Mesenchymal stem cell (in vitro differentiated cells and primary cell): ENCODE measurements around the gene TPTE2.
"Not testable (repeated sequence)": the region's sequence is repeated elsewhere in the genome, so short reads cannot be mapped to it uniquely, and the experiment has no call there.

Experiments
- DNase-seq: peaks from one replicate; pipeline ENCODE4 v3.0.0-alpha.2; 2013
- H2AFZ ChIP-seq: one replicate; pipeline ENCODE4 v1.6.1; 2013; ENCODE audit warnings: low read depth, mild to moderate bottlenecking, control low read depth, inconsistent platforms, low read length, moderate library complexity
- H2AK5ac ChIP-seq: 2 replicates; pipeline ENCODE4 v1.6.1; 2013; ENCODE audit warnings: low read length, moderate library complexity, mild to moderate bottlenecking, inconsistent platforms; ENCODE audit not compliant: severe bottlenecking
- H2BK120ac ChIP-seq: one replicate; pipeline ENCODE4 v1.6.1; 2013; ENCODE audit warnings: low read depth, mild to moderate bottlenecking, inconsistent platforms, low read length, moderate library complexity
- H2BK12ac ChIP-seq, 2 experiments: one replicate each; pipeline ENCODE4 v1.6.1; 2013; ENCODE audit warnings: inconsistent platforms in 2 of 2, low read length in 2 of 2, mild to moderate bottlenecking in 2 of 2, moderate library complexity in 2 of 2, control low read depth in 1 of 2
- H2BK15ac ChIP-seq: one replicate; pipeline ENCODE4 v1.6.1; 2013; ENCODE audit warnings: mild to moderate bottlenecking, low read depth, inconsistent platforms; ENCODE audit not compliant: poor library complexity, severe bottlenecking
- H2BK5ac ChIP-seq: 2 replicates; pipeline ENCODE4 v1.6.1; 2013; ENCODE audit warnings: low read depth, mild to moderate bottlenecking, low read length, control low read depth, inconsistent platforms; ENCODE audit not compliant: poor library complexity, severe bottlenecking
- H3K14ac ChIP-seq, 2 experiments: one replicate each; pipeline ENCODE4 v1.6.1; 2013; ENCODE audit warnings: inconsistent platforms in 2 of 2, low read length in 2 of 2, control low read depth in 1 of 2, mild to moderate bottlenecking in 1 of 2, moderate library complexity in 1 of 2
- H3K18ac ChIP-seq, 2 experiments: one replicate each; pipeline ENCODE4 v1.6.1; 2013; ENCODE audit warnings: inconsistent platforms in 2 of 2, low read length in 2 of 2, control low read depth in 1 of 2, low read depth in 1 of 2, mild to moderate bottlenecking in 1 of 2
- H3K23ac ChIP-seq, 2 experiments: one replicate each; pipeline ENCODE4 v1.6.1; 2013; ENCODE audit warnings: inconsistent platforms in 2 of 2, low read length in 2 of 2, mild to moderate bottlenecking in 2 of 2, moderate library complexity in 2 of 2, control low read depth in 1 of 2
- H3K27ac ChIP-seq: 2 replicates; pipeline ENCODE4 v1.5.1; 2013; ENCODE audit warnings: mild to moderate bottlenecking, moderate library complexity, low read length, control low read depth, inconsistent platforms; ENCODE audit not compliant: poor library complexity, severe bottlenecking
- H3K27me3 ChIP-seq, 2 experiments: 2 replicates each; pipeline versions ENCODE4 v1.6.1 to v1.7.0; 2013; ENCODE audit warnings: low read length in 2 of 2, mild to moderate bottlenecking in 2 of 2, moderate library complexity in 2 of 2, control low read depth in 1 of 2, inconsistent platforms in 1 of 2; ENCODE audit not compliant: control insufficient read depth in 1 of 2, insufficient read depth in 1 of 2
- H3K36me3 ChIP-seq, 2 experiments: 2 replicates each; pipeline versions ENCODE4 v1.6.1 to v1.7.0; 2013; ENCODE audit warnings: low read length in 2 of 2, control low read depth in 1 of 2, inconsistent platforms in 1 of 2, low read depth in 1 of 2, mild to moderate bottlenecking in 1 of 2; ENCODE audit not compliant: insufficient read depth in 2 of 2, control insufficient read depth in 1 of 2
- H3K4ac ChIP-seq, 2 experiments: one replicate each; pipeline ENCODE4 v1.6.1; 2013; ENCODE audit warnings: inconsistent platforms in 2 of 2, low read length in 2 of 2, mild to moderate bottlenecking in 2 of 2, moderate library complexity in 2 of 2, control low read depth in 1 of 2, low read depth in 1 of 2
- H3K4me1 ChIP-seq: 2 replicates; pipeline ENCODE4 v1.6.1; 2013; ENCODE audit warnings: low read depth, low read length, control low read depth; ENCODE audit not compliant: control insufficient read depth, insufficient read depth
- H3K4me2 ChIP-seq: 2 replicates; pipeline ENCODE4 v1.6.1; 2013; ENCODE audit warnings: low read length, mild to moderate bottlenecking, inconsistent platforms; ENCODE audit not compliant: poor library complexity, severe bottlenecking
- H3K4me3 ChIP-seq, 2 experiments: 2 replicates each; pipeline versions ENCODE4 v1.5.1 to v1.7.0; 2013; ENCODE audit warnings: low read length in 2 of 2, mild to moderate bottlenecking in 2 of 2, control low read depth in 1 of 2, low read depth in 1 of 2; ENCODE audit not compliant: insufficient read depth in 1 of 2
- H3K79me1 ChIP-seq: replicated peaks from 2 replicates; pipeline ENCODE4 v1.6.1; 2013; ENCODE audit warnings: mild to moderate bottlenecking, control low read depth, low read length, inconsistent platforms; ENCODE audit not compliant: poor library complexity, severe bottlenecking
- H3K9ac ChIP-seq: 2 replicates; pipeline ENCODE4 v1.7.0; 2013; ENCODE audit warnings: mild to moderate bottlenecking, low read length, moderate library complexity
- H3K9me3 ChIP-seq: 2 replicates; pipeline ENCODE4 v1.7.0; 2013; ENCODE audit warnings: mild to moderate bottlenecking, low read length; ENCODE audit not compliant: control insufficient read depth
- H4K8ac ChIP-seq: one replicate; pipeline ENCODE4 v1.6.1; 2013; ENCODE audit warnings: inconsistent platforms, mild to moderate bottlenecking, low read length, moderate library complexity
- H4K91ac ChIP-seq: one replicate; pipeline ENCODE4 v1.6.1; 2013; ENCODE audit warnings: mild to moderate bottlenecking, low read length, inconsistent platforms
- WGBS: methylation state at CpG from one replicate; pipeline ENCODE4 v1.1.7; 2013; ENCODE audit warnings: mixed read lengths; 5-methylcytosine and 5-hydroxymethylcytosine counted together

Gene TPTE2

GRCh38 chr13:19422236-19422635 lies 139.1 kb downstream of the TPTE2 start:
- H2BK120ac ChIP-seq, H3K36me3 ChIP-seq, H3K18ac ChIP-seq, H3K9ac ChIP-seq, H4K91ac ChIP-seq, H3K4me3 ChIP-seq, H3K4ac ChIP-seq, H3K27me3 ChIP-seq, H2BK15ac ChIP-seq, H3K79me1 ChIP-seq, H2AK5ac ChIP-seq, H2AFZ ChIP-seq, H4K8ac ChIP-seq, H3K14ac ChIP-seq, H3K9me3 ChIP-seq, DNase-seq, H2BK5ac ChIP-seq, H3K4me2 ChIP-seq, H2BK12ac ChIP-seq, H3K4me1 ChIP-seq, H3K27ac ChIP-seq, H3K23ac ChIP-seq: not testable (repeated sequence)
- 80% methylated on average over 1 of the region's 2 CpGs for WGBS

GRCh38 chr13:19412494-19412893 lies 148.8 kb downstream of the TPTE2 start:
- H3K18ac ChIP-seq, H3K36me3 ChIP-seq, H3K14ac ChIP-seq, H3K79me1 ChIP-seq, H2BK5ac ChIP-seq, H3K9me3 ChIP-seq, H2AFZ ChIP-seq, H3K23ac ChIP-seq, H4K8ac ChIP-seq, H3K4me2 ChIP-seq, H3K27me3 ChIP-seq, H3K27ac ChIP-seq, H2BK15ac ChIP-seq, H3K4ac ChIP-seq, H4K91ac ChIP-seq, H3K4me3 ChIP-seq, DNase-seq, H2BK120ac ChIP-seq, H3K9ac ChIP-seq, H2BK12ac ChIP-seq, H2AK5ac ChIP-seq, H3K4me1 ChIP-seq: not testable (repeated sequence)
- 67% methylated on average over 4 of the region's 4 CpGs for WGBS

- H3K14ac ChIP-seq, H2BK5ac ChIP-seq, H3K23ac ChIP-seq, H3K9me3 ChIP-seq, H2BK12ac ChIP-seq, H4K8ac ChIP-seq, H3K9ac ChIP-seq, H3K27ac ChIP-seq, H3K4me2 ChIP-seq, H2AK5ac ChIP-seq, H3K4me1 ChIP-seq, H2BK15ac ChIP-seq, H2AFZ ChIP-seq, H3K27me3 ChIP-seq, H3K4ac ChIP-seq, H3K4me3 ChIP-seq, H3K36me3 ChIP-seq, DNase-seq, H3K79me1 ChIP-seq, H3K18ac ChIP-seq, H2BK120ac ChIP-seq, H4K91ac ChIP-seq: not testable (repeated sequence)
- WGBS, result 81% methylated on average over 31 of the region's 32 CpGs
Measured at GRCh38 chr13:19382746-19383511, 178.4 kb downstream of the TPTE2 start.

GRCh38 chr13:19382111-19382510 lies 179.2 kb downstream of the TPTE2 start:
- Histone ChIP-seq H3K9ac (no peak overlapping the region), H3K18ac (no peak overlapping the region), H3K4me1 (no peaks in the 10 kb centered on the region), H2BK12ac (no peak overlapping the region), H2BK15ac (no peak overlapping the region), H2BK120ac (no peak overlapping the region), H3K14ac (no peak overlapping the region), H3K4me3 (no peak overlapping the region), H3K23ac (no peak overlapping the region), H3K27ac (no peak overlapping the region), H2AK5ac (no peak overlapping the region), H2BK5ac (no peak overlapping the region), H3K9me3 (no peaks in the 10 kb centered on the region), H3K27me3 (no peaks in the 10 kb centered on the region), H3K36me3 (no peaks in the 10 kb centered on the region), H4K91ac (no peak overlapping the region), H4K8ac (no peak overlapping the region), H3K4ac (no peak overlapping the region), H2AFZ (no peak overlapping the region), H3K79me1 (no peaks in the 10 kb centered on the region), H3K4me2 (no peak overlapping the region)
- WGBS, result 94% methylated on average over 30 of the region's 30 CpGs
- no peak for DNase-seq
